ENCODE measurements around the gene PRSS53.
"Not testable (repeated sequence)": the region's sequence is repeated elsewhere in the genome, so short reads cannot be mapped to it uniquely, and the experiment has no call there.

Gene PRSS53

GRCh38 chr16:31118223-31119155 lies 29.7 kb upstream of the PRSS53 start:
- in situ Hi-C loops (cut with MboI; ENCODE audit: low sequenced_read_pairs), result no loop called here

GRCh38 chr16:31117384-31118222 lies 28.9 kb upstream of the PRSS53 start, which contains the start of gene KAT8:
Gene KAT8 (plus strand): TSS chr16:31117664. CDS start chr16:31117682, 18 bp downstream.
- in situ Hi-C loops (cut with MboI; ENCODE audit: low sequenced_read_pairs), result no loop called here

- in situ Hi-C loops (cut with MboI; ENCODE audit: low sequenced_read_pairs), result no loop called here
These were observed 25.7 kb upstream of the PRSS53 start for GRCh38 chr16:31114468-31114867.

GRCh38 chr16:31113121-31114120 lies 24.7 kb upstream of the PRSS53 start:
- in situ Hi-C loops (cut with MboI; ENCODE audit: low sequenced_read_pairs), result no loop called here

GRCh38 chr16:31112711-31113110 lies 24.0 kb upstream of the PRSS53 start:
- in situ Hi-C loops (cut with MboI; ENCODE audit: low sequenced_read_pairs), result no loop called here

- in situ Hi-C loops (cut with MboI; ENCODE audit: low sequenced_read_pairs), result no loop called here
These were observed 23.2 kb upstream of the PRSS53 start for GRCh38 chr16:31111881-31112466.

GRCh38 chr16:31110106-31111034 lies 21.6 kb upstream of the PRSS53 start:
- in situ Hi-C loops (cut with MboI; ENCODE audit: low sequenced_read_pairs), result no loop called here

GRCh38 chr16:31109622-31110021 lies 20.9 kb upstream of the PRSS53 start:
- in situ Hi-C loops (cut with MboI; ENCODE audit: low sequenced_read_pairs), result no loop called here

- in situ Hi-C loops (cut with MboI; ENCODE audit: low sequenced_read_pairs), result no loop called here
These were observed 20.2 kb upstream of the PRSS53 start for GRCh38 chr16:31108794-31109558.

- in situ Hi-C loops (cut with MboI; ENCODE audit: low sequenced_read_pairs), result no loop called here
These were observed 19.5 kb upstream of the PRSS53 start, which contains the start of gene BCKDK for GRCh38 chr16:31108035-31108793. Gene BCKDK (plus strand): TSS chr16:31108386. CDS start chr16:31109224, 838 bp downstream.

GRCh38 chr16:31107465-31107867 lies 18.7 kb upstream of the PRSS53 start:
- in situ Hi-C loops (cut with MboI; ENCODE audit: low sequenced_read_pairs), result no loop called here

GRCh38 chr16:31106509-31107464 lies 18.0 kb upstream of the PRSS53 start:
- in situ Hi-C loops (cut with MboI; ENCODE audit: low sequenced_read_pairs), result no loop called here

GRCh38 chr16:31105677-31106213 lies 17.0 kb upstream of the PRSS53 start:
- in situ Hi-C loops (cut with MboI; ENCODE audit: low sequenced_read_pairs), result no loop called here

- in situ Hi-C loops (cut with MboI; ENCODE audit: low sequenced_read_pairs), result not testable (repeated sequence)
These were observed 12.3 kb upstream of the PRSS53 start for GRCh38 chr16:31100876-31101641.

Data from HL-60/S4 treated with phorbol 12-myristate 13-acetate at 8.2 ng/mL for 4 days and 3 days (cell line).